HG02623 (cell line): Measurements from ENCODE around the gene CRYZL1.

Experiments used
- ATAC-seq: cut with Tn5 transposase; IDR thresholded peaks from one replicate; pipeline ENCODE4 v1.9.1; 2021; ENCODE audit warnings: moderate library complexity; ENCODE audit not compliant: unreplicated experiment

The CRYZL1 gene

GRCh38 chr21:33566514-33566913, 75.0 kb downstream of the CRYZL1 start:
- no peak for ATAC-seq

- no peak for ATAC-seq
Observed at GRCh38 chr21:33562389-33562788, 79.2 kb downstream of the CRYZL1 start.

GRCh38 chr21:33561373-33561772, 80.2 kb downstream of the CRYZL1 start:
- ATAC-seq = no peak

GRCh38 chr21:33560965-33561364, 80.6 kb downstream of the CRYZL1 start:
- ATAC-seq = no peak

GRCh38 chr21:33559813-33560212, 81.7 kb downstream of the CRYZL1 start:
- ATAC-seq = no peak

GRCh38 chr21:33558777-33559421, 82.6 kb downstream of the CRYZL1 start:
- no peak for ATAC-seq

- ATAC-seq = no peak
Observed at GRCh38 chr21:33557447-33557846, 84.1 kb downstream of the CRYZL1 start.

GRCh38 chr21:33554982-33555344, 86.6 kb downstream of the CRYZL1 start:
- no peak for ATAC-seq

GRCh38 chr21:33554236-33554981, 87.1 kb downstream of the CRYZL1 start:
- no peak for ATAC-seq

- no peak for ATAC-seq
Observed at GRCh38 chr21:33552999-33553598, 88.4 kb downstream of the CRYZL1 start.

- ATAC-seq = no peak
Observed at GRCh38 chr21:33552093-33552998, 89.2 kb downstream of the CRYZL1 start.

- no peak for ATAC-seq
Observed at GRCh38 chr21:33551664-33552063, 89.9 kb downstream of the CRYZL1 start.

- ATAC-seq = no peak
Observed at GRCh38 chr21:33550772-33551660, 90.5 kb downstream of the CRYZL1 start.

- ATAC-seq = no peak
Observed at GRCh38 chr21:33549848-33550771, 91.4 kb downstream of the CRYZL1 start.

- no peak for ATAC-seq
Observed at GRCh38 chr21:33546086-33546485, 95.5 kb downstream of the CRYZL1 start.

- ATAC-seq = no peak
Observed at GRCh38 chr21:33544451-33545195, 96.9 kb downstream of the CRYZL1 start.

GRCh38 chr21:33543505-33544129, 97.9 kb downstream of the CRYZL1 start:
- ATAC-seq = no peak
